Measurements from ENCODE around the gene UROC1.

UROC1 gene

GRCh38 chr3:126477061-126477380 is 40.6 kb downstream of the UROC1 start:
- no peaks in the 10 kb centered on the region for H3K27me3 ChIP-seq (ENCODE audit: insufficient read depth, low read length, poor library complexity)
- no peak overlapping the region for H4K5ac ChIP-seq (ENCODE audit: low read length)
- H3K4me1 ChIP-seq (ENCODE audit: control insufficient read depth, low read depth, low read length), result peaks cover 11% of the 10 kb centered on the region
- no peak overlapping the region for H2BK120ac ChIP-seq (ENCODE audit: low read depth, low read length)
- no peak overlapping the region for H4K8ac ChIP-seq (ENCODE audit: low read depth, low read length)
- no peak overlapping the region for H3K27ac ChIP-seq (ENCODE audit: low read depth, low read length)
- peak overlapping the region; percentile 22 for H3K9ac ChIP-seq (ENCODE audit: low read length)
- no peak overlapping the region for H3K4me3 ChIP-seq (ENCODE audit: low read length)
- no peak overlapping the region for H2BK15ac ChIP-seq (replicated peaks; ENCODE audit: low read depth)
- H3K4me2 ChIP-seq (ENCODE audit: low read length), result no peak overlapping the region
- H2AK5ac ChIP-seq (ENCODE audit: low read length), result no peak overlapping the region
- H3K79me2 ChIP-seq (ENCODE audit: control insufficient read depth, insufficient read depth, low read length), result peaks cover 18% of the 10 kb centered on the region
- DNase-seq, result peak; percentile 36
- no peak overlapping the region for H2BK5ac ChIP-seq (ENCODE audit: low read length)
- peaks cover 16% of the 10 kb centered on the region for H3K79me1 ChIP-seq (ENCODE audit: low read length)
- no peaks in the 10 kb centered on the region for H3K36me3 ChIP-seq (ENCODE audit: control insufficient read depth, insufficient read depth, low read length)
- no peak overlapping the region for H3K23ac ChIP-seq (ENCODE audit: low read length)
- H3K56ac ChIP-seq (ENCODE audit: low read length), result peak overlapping the region; percentile 66
- H3K4ac ChIP-seq (ENCODE audit: low read depth, low read length), result no peak overlapping the region
- H3K18ac ChIP-seq (ENCODE audit: low read length), result no peak overlapping the region
- WGBS (ENCODE audit: extremely low coverage, insufficient coverage, low lambda C conversion rate), result no CpG with 5 or more reads among the region's 4 CpGs

GRCh38 chr3:126476166-126477060 is 41.2 kb downstream of the UROC1 start:
- no peak overlapping the region for H2BK15ac ChIP-seq (replicated peaks; ENCODE audit: low read depth)
- H3K79me1 ChIP-seq (ENCODE audit: low read length), result peaks cover 17% of the 10 kb centered on the region
- H2BK120ac ChIP-seq (ENCODE audit: low read depth, low read length), result no peak overlapping the region
- H2BK5ac ChIP-seq (ENCODE audit: low read length), result no peak overlapping the region
- peak overlapping the region; percentile 32 for H3K23ac ChIP-seq (ENCODE audit: low read length)
- H3K4me1 ChIP-seq (ENCODE audit: control insufficient read depth, low read depth, low read length), result peaks cover 11% of the 10 kb centered on the region
- H3K4me3 ChIP-seq (ENCODE audit: low read length), result peak overlapping the region; percentile 15
- no peak overlapping the region for H3K27ac ChIP-seq (ENCODE audit: low read depth, low read length)
- H4K5ac ChIP-seq (ENCODE audit: low read length), result no peak overlapping the region
- DNase-seq, result peak; percentile 64
- peak overlapping the region; percentile 74 for H3K56ac ChIP-seq (ENCODE audit: low read length)
- peaks cover 18% of the 10 kb centered on the region for H3K79me2 ChIP-seq (ENCODE audit: control insufficient read depth, insufficient read depth, low read length)
- peak overlapping the region; percentile 49 for H3K4ac ChIP-seq (ENCODE audit: low read depth, low read length)
- no CpG with 5 or more reads among the region's 66 CpGs for WGBS (ENCODE audit: extremely low coverage, insufficient coverage, low lambda C conversion rate)
- peak overlapping the region; percentile 51 for H3K9ac ChIP-seq (ENCODE audit: low read length)
- H3K36me3 ChIP-seq (ENCODE audit: control insufficient read depth, insufficient read depth, low read length), result no peaks in the 10 kb centered on the region
- H4K8ac ChIP-seq (ENCODE audit: low read depth, low read length), result no peak overlapping the region
- H3K27me3 ChIP-seq (ENCODE audit: insufficient read depth, low read length, poor library complexity), result no peaks in the 10 kb centered on the region
- H3K4me2 ChIP-seq (ENCODE audit: low read length), result peak overlapping the region; percentile 5
- no peak overlapping the region for H2AK5ac ChIP-seq (ENCODE audit: low read length)
- H3K18ac ChIP-seq (ENCODE audit: low read length), result peak overlapping the region; percentile 12

- H3K4me1 ChIP-seq (ENCODE audit: control insufficient read depth, low read depth, low read length), result peaks cover 11% of the 10 kb centered on the region
- H3K9ac ChIP-seq (ENCODE audit: low read length), result peak within 1 kb of the TSS; percentile 81
- H3K23ac ChIP-seq (ENCODE audit: low read length), result peak within 1 kb of the TSS; percentile 32
- no peaks in the 10 kb centered on the region for H3K27me3 ChIP-seq (ENCODE audit: insufficient read depth, low read length, poor library complexity)
- H2BK15ac ChIP-seq (replicated peaks; ENCODE audit: low read depth), result no peak within 1 kb of the TSS
- no peak within 1 kb of the TSS for H4K8ac ChIP-seq (ENCODE audit: low read depth, low read length)
- no peak within 1 kb of the TSS for H2BK120ac ChIP-seq (ENCODE audit: low read depth, low read length)
- peak within 1 kb of the TSS; percentile 76 for H3K4me2 ChIP-seq (ENCODE audit: low read length)
- no CpG with 5 or more reads among the region's 112 CpGs for WGBS (ENCODE audit: extremely low coverage, insufficient coverage, low lambda C conversion rate)
- peaks cover 18% of the 10 kb centered on the region for H3K79me2 ChIP-seq (ENCODE audit: control insufficient read depth, insufficient read depth, low read length)
- H3K36me3 ChIP-seq (ENCODE audit: control insufficient read depth, insufficient read depth, low read length), result peaks cover 3% of the 10 kb centered on the region
- H2BK5ac ChIP-seq (ENCODE audit: low read length), result no peak within 1 kb of the TSS
- H3K27ac ChIP-seq (ENCODE audit: low read depth, low read length), result peak within 1 kb of the TSS; percentile 89
- H3K18ac ChIP-seq (ENCODE audit: low read length), result peak within 1 kb of the TSS; percentile 96
- peak within 1 kb of the TSS; percentile 85 for H3K56ac ChIP-seq (ENCODE audit: low read length)
- peaks cover 20% of the 10 kb centered on the region for H3K79me1 ChIP-seq (ENCODE audit: low read length)
- H3K4me3 ChIP-seq (ENCODE audit: low read length), result peak within 1 kb of the TSS; percentile 42
- H3K4ac ChIP-seq (ENCODE audit: low read depth, low read length), result peak within 1 kb of the TSS; percentile 97
- peak; percentile 94 for DNase-seq
- H4K5ac ChIP-seq (ENCODE audit: low read length), result no peak within 1 kb of the TSS
- H2AK5ac ChIP-seq (ENCODE audit: low read length), result no peak within 1 kb of the TSS
These were observed 42.0 kb downstream of the UROC1 start, which contains the start of gene ZXDC for GRCh38 chr3:126475413-126476114. Gene ZXDC (minus strand): TSS chr3:126475891. CDS start chr3:126475865, 26 bp downstream.

- Histone ChIP-seq H3K4me3 (ENCODE audit: low read length) (peak overlapping the region; percentile 42), H3K4me2 (ENCODE audit: low read length) (peak overlapping the region; percentile 76), H3K23ac (ENCODE audit: low read length) (no peak overlapping the region), H3K27me3 (ENCODE audit: insufficient read depth, low read length, poor library complexity) (no peaks in the 10 kb centered on the region), H4K8ac (ENCODE audit: low read depth, low read length) (no peak overlapping the region), H3K79me2 (ENCODE audit: control insufficient read depth, insufficient read depth, low read length) (peaks cover 20% of the 10 kb centered on the region), H3K56ac (ENCODE audit: low read length) (peak overlapping the region; percentile 85), H3K4ac (ENCODE audit: low read depth, low read length) (peak overlapping the region; percentile 97), H3K79me1 (ENCODE audit: low read length) (peaks cover 24% of the 10 kb centered on the region), H2BK5ac (ENCODE audit: low read length) (no peak overlapping the region), H2BK15ac (replicated peaks; ENCODE audit: low read depth) (no peak overlapping the region), H3K9ac (ENCODE audit: low read length) (peak overlapping the region; percentile 81), H2BK120ac (ENCODE audit: low read depth, low read length) (no peak overlapping the region), H2AK5ac (ENCODE audit: low read length) (no peak overlapping the region), H4K5ac (ENCODE audit: low read length) (no peak overlapping the region), H3K4me1 (ENCODE audit: control insufficient read depth, low read depth, low read length) (peaks cover 11% of the 10 kb centered on the region), H3K18ac (ENCODE audit: low read length) (peak overlapping the region; percentile 96), H3K36me3 (ENCODE audit: control insufficient read depth, insufficient read depth, low read length) (peaks cover 7% of the 10 kb centered on the region), H3K27ac (ENCODE audit: low read depth, low read length) (peak overlapping the region; percentile 89)
- no CpG with 5 or more reads among the region's 72 CpGs for WGBS (ENCODE audit: extremely low coverage, insufficient coverage, low lambda C conversion rate)
- peak; percentile 66 for DNase-seq
These were observed 42.8 kb downstream of the UROC1 start for GRCh38 chr3:126474498-126475412.

- H3K27ac ChIP-seq (ENCODE audit: low read depth, low read length), result no peak overlapping the region
- WGBS (ENCODE audit: extremely low coverage, insufficient coverage, low lambda C conversion rate), result no CpG with 5 or more reads among the region's 14 CpGs
- no peak overlapping the region for H2BK120ac ChIP-seq (ENCODE audit: low read depth, low read length)
- no peak overlapping the region for H3K4me2 ChIP-seq (ENCODE audit: low read length)
- H3K4ac ChIP-seq (ENCODE audit: low read depth, low read length), result no peak overlapping the region
- no peak overlapping the region for H2BK5ac ChIP-seq (ENCODE audit: low read length)
- H2BK15ac ChIP-seq (replicated peaks; ENCODE audit: low read depth), result no peak overlapping the region
- peaks cover 20% of the 10 kb centered on the region for H3K79me2 ChIP-seq (ENCODE audit: control insufficient read depth, insufficient read depth, low read length)
- no peaks in the 10 kb centered on the region for H3K27me3 ChIP-seq (ENCODE audit: insufficient read depth, low read length, poor library complexity)
- peak overlapping the region; percentile 4 for H3K9ac ChIP-seq (ENCODE audit: low read length)
- no peak overlapping the region for H2AK5ac ChIP-seq (ENCODE audit: low read length)
- no peak overlapping the region for H3K18ac ChIP-seq (ENCODE audit: low read length)
- H4K8ac ChIP-seq (ENCODE audit: low read depth, low read length), result no peak overlapping the region
- H3K36me3 ChIP-seq (ENCODE audit: control insufficient read depth, insufficient read depth, low read length), result peaks cover 14% of the 10 kb centered on the region
- peak overlapping the region; percentile 26 for H3K56ac ChIP-seq (ENCODE audit: low read length)
- no peak for DNase-seq
- peaks cover 11% of the 10 kb centered on the region for H3K4me1 ChIP-seq (ENCODE audit: control insufficient read depth, low read depth, low read length)
- no peak overlapping the region for H3K4me3 ChIP-seq (ENCODE audit: low read length)
- no peak overlapping the region for H4K5ac ChIP-seq (ENCODE audit: low read length)
- H3K79me1 ChIP-seq (ENCODE audit: low read length), result peaks cover 25% of the 10 kb centered on the region
- no peak overlapping the region for H3K23ac ChIP-seq (ENCODE audit: low read length)
These were observed 44.0 kb downstream of the UROC1 start for GRCh38 chr3:126473292-126474168.

Measured in mesendoderm (in vitro differentiated cells).